Pancreas (tissue), 10 donors: ENCODE measurements around the gene BLOC1S4. TPM values are rescaled to one million over a fixed set of nuclear protein-coding genes. Genes with fewer than 3 reads are reported as not detected.
A peak's percentile ranks its signal among the peaks of the same experiment; 100 is the strongest.
"Not testable (repeated sequence)": the region's sequence is repeated elsewhere in the genome, so short reads cannot be mapped to it uniquely, and the experiment has no call there.

Experiments used
- ATAC-seq, 4 donors: fragments of 200-7000 bp; cut with Tn5 transposase; one replicate each; pipeline versions ENCODE4 v1.8.0 to v1.9.1; 2020; ENCODE audit warnings: mild to moderate bottlenecking in 4 of 4, moderate library complexity in 4 of 4
- DNase-seq, 6 donors: peaks; one replicate each; pipeline ENCODE4 v3.0.0-alpha.2; 2020
- FAIRE-seq: peaks from 2 replicates; lab custom pipeline; 2012; peaks lifted over from hg19 to GRCh38; lab: Jason Lieb, UNC
- H3K27ac ChIP-seq, 4 donors: fragments of 200-600 bp; sonication (generic); 1 replicate in 3 of 4; 2 replicates in 1 of 4; pipeline versions ENCODE4 v1.5.0 to v1.8.0; 2020
- H3K27me3 ChIP-seq, 4 donors: fragments of 200-600 bp; one replicate each; pipeline ENCODE4 v1.8.0; 2021
- H3K36me3 ChIP-seq, 3 donors: fragments of 200-600 bp; sonication (generic) in 1 of 3; one replicate each; pipeline versions ENCODE4 v1.5.0 to v1.8.0; 2020 to 2021
- H3K4me1 ChIP-seq, 3 donors: fragments of 200-600 bp; one replicate each; pipeline ENCODE4 v1.8.0; 2021
- H3K4me3 ChIP-seq, 4 donors: fragments of 200-600 bp; sonication (generic) in 2 of 4; one replicate each; pipeline versions ENCODE4 v1.5.0 to v1.8.0; 2020 to 2021
- H3K9me3 ChIP-seq, 4 donors: fragments of 200-600 bp; one replicate each; pipeline ENCODE4 v1.8.0; 2021
- CTCF ChIP-seq, 4 donors: fragments of 200-600 bp; sonication (generic) in 3 of 4; IDR thresholded peaks; one replicate each; pipeline versions ENCODE4 v1.5.0 to v1.8.0; 2021; ENCODE audit warnings: antibody characterized with exemption in 4 of 4
- WGBS, 2 donors: extraction: QIAGEN DNeasy Blood & Tissue Kit; methylation state at CpG; one replicate each; pipeline ENCODE4 v1.1.7; 2013; 5-methylcytosine and 5-hydroxymethylcytosine counted together
- intact Hi-C, 3 donors: fragments of 100-400 bp; cut with DNase I; formaldehyde crosslinking; loops; one replicate each; pipeline versions ENCODE4 v1.11.1 to v1.14.2; 2022
- polyA plus RNA-seq, 2 donors: library from polyadenylated mRNA; stranded (reverse); fragments of 200-250 nt; gene quantifications; one replicate each; pipeline ENCODE4 v1.2.3, GENCODE V29; 2013
- total RNA-seq, 6 donors: library from RNA; stranded (reverse); fragmentation: NEBNext Ultra II Directional in 4 of 6; extraction: Animal tissue kit (Norgen Biotek cat#: 25700) in 4 of 6; gene quantifications; one replicate each; pipeline versions ENCODE4 v1.2.1 to v1.2.4, GENCODE V29; 2021 to 2023
- donor health status: healthy with polysubstance abuse.
- donor health status: DM: no; HTN: no; CAD: no; lungs with moderate emphysema.
- donor health status: DM: no; HTN: no; CAD: no.
- donor health status: control.
- donor health status: control.
- donor health status: Bipolar disorder and iron deficiency.
- donor health status: DM: yes; HTN: yes; CAD: no.
- donor health status: DM: no; HTN: no; CAD: no.
- donor health status: DM: no; HTN: no; CAD: no.
- donor health status: DM: yes; HTN: yes; CAD: no.

The BLOC1S4 gene, protein sequence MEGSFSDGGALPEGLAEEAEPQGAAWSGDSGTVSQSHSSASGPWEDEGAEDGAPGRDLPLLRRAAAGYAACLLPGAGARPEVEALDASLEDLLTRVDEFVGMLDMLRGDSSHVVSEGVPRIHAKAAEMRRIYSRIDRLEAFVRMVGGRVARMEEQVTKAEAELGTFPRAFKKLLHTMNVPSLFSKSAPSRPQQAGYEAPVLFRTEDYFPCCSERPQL
- 1 to 10 TPM; 3.7 to 7.1 (median 5.1) TPM for total RNA-seq
- 1 to 10 TPM; 3.3 to 8.4 TPM for polyA plus RNA-seq

DNA sequence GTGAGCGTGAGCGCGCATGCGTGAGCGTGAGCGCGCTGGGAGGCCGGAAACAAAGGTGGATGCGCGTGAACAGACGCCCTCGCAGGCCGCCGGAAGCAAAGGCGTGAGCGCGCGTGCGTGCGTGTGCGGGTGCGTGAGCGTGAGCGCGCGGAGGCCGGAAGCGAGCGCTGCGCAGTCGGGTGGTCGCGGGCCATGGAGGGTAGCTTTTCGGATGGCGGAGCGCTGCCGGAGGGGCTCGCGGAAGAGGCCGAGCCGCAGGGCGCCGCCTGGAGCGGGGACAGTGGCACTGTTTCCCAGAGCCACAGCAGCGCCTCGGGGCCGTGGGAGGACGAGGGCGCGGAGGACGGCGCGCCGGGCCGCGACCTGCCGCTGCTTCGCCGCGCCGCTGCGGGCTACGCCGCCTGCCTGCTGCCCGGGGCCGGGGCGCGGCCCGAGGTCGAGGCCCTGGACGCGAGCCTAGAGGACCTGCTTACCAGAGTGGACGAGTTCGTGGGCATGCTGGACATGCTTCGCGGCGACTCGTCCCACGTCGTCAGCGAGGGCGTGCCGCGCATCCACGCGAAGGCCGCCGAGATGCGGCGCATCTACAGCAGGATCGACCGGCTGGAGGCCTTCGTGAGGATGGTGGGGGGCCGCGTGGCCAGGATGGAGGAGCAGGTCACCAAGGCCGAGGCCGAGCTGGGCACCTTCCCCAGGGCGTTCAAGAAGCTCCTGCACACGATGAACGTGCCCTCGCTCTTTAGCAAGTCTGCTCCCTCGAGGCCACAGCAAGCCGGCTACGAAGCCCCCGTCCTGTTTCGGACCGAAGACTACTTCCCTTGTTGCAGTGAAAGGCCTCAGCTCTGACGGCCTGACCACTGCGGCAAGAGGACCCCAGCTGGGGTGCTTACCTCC lies at the start of gene BLOC1S4:
Gene BLOC1S4, plus strand, starts transcription at position 157 of the 894 bp plus-strand sequence. Its CDS starts 36 bp downstream, at position 193.
- FAIRE-seq (no peak), DNase-seq (peak; percentile 84 to 95 (median 88)), ATAC-seq (peak; percentile 95 to 97 (median 96))
- Histone ChIP-seq H3K9me3 (no peaks in the 10 kb centered on the region), H3K4me3 (peak within 1 kb of the TSS; percentile 66 to 93 (median 80)), H3K36me3 (no peaks in the 10 kb centered on the region), H3K27me3 (no peaks in the 10 kb centered on the region), H3K27ac (peak within 1 kb of the TSS; percentile 83 to 91 (median 86)), H3K4me1 (peaks cover 0 to 16% (median 10%) of the 10 kb centered on the region in 3 donors)
- intact Hi-C loops: no loop called here
- WGBS, 2 donors: 0% methylated on average over 109 of the region's 109 CpGs
- no peak for TF ChIP-seq CTCF (IDR thresholded peaks at IDR 0.05)

DNA sequence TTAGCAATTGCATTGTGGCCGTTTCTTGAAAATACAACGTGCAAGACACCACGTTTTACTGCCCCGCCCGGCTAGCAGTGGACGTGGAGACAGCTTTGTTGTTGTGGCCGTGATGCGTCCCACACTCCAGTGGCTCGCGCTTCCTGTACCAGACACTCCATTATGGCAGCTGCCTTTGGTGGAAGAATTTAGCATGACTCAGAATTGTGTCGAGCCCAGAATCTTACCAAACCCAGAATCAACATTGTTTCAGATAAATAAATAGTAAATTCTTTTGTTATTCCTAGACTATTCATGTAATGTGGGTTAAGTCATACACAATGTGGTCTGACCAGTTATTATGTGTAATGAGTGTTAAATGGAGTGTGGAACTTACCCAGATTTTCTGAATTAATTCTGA lies 47.6 kb upstream of the BLOC1S4 start:
- H3K36me3 ChIP-seq: no peaks in the 10 kb centered on the region
- intact Hi-C loops: no loop called here
- H3K9me3 ChIP-seq: no peaks in the 10 kb centered on the region
- DNase-seq (no peak), FAIRE-seq (no peak), ATAC-seq (no peak)
- TF ChIP-seq CTCF (IDR thresholded peaks at IDR 0.05): no peak
- no peaks in the 10 kb centered on the region for H3K4me1 ChIP-seq
- no peaks in the 10 kb centered on the region for H3K27me3 ChIP-seq
- WGBS, 2 donors: 84 to 91% methylated on average over 11 of the region's 11 CpGs
- no peak overlapping the region for H3K4me3 ChIP-seq
- no peak overlapping the region for H3K27ac ChIP-seq

DNA sequence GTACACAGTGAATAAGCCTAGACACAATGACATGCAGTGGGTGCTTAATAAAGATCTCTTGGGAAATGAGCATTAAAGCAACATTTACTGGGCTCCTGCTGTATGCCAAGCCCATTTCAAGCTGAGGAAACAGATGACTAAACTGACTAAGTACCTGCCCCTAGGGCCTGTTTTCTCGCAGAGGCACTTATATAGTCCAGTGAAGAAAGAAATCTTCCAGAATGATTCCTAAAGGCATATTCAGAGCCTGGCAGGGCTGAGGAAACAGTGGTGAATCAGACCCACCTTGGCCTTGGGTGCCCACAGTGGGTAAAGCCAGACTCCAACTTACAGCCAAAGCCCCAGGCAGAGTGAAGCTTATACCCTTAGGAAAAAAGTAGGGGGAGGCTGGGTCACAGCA lies 44.3 kb upstream of the BLOC1S4 start:
- no peaks in the 10 kb centered on the region for H3K9me3 ChIP-seq
- no peak overlapping the region for H3K27ac ChIP-seq
- intact Hi-C loops: no loop called here
- H3K4me1 ChIP-seq: peaks cover 8 to 22% (median 18%) of the 10 kb centered on the region in 3 donors
- no peak for ATAC-seq
- no peak for DNase-seq
- no peak for FAIRE-seq
- no peak overlapping the region for H3K4me3 ChIP-seq
- 86 to 90% methylated on average over 1 of the region's 1 CpG for WGBS, 2 donors
- TF ChIP-seq CTCF (IDR thresholded peaks at IDR 0.05): no peak
- no peaks in the 10 kb centered on the region for H3K27me3 ChIP-seq
- H3K36me3 ChIP-seq: no peaks in the 10 kb centered on the region

DNA sequence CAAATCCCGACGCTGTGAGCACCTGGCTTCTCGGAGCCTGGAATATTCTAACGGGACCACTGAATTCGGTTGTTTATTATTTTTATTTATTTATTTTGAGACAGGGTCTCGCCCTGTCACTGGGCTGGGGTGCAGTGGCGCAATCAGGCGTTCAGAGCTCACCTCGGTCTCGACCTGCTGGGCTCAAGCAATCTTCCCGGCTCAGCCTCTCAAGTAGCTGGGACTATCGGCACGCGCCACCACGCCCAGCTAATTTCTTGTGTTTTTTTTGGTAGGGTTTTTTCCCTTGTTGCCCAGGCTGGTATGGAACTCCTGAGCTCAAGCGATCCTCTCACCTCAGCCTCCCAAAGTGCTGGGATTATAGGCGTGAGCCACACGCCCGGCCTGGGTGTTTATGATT lies 43.8 kb upstream of the BLOC1S4 start:
- no peak for TF ChIP-seq CTCF (IDR thresholded peaks at IDR 0.05)
- no peak overlapping the region for H3K4me3 ChIP-seq
- no peak for FAIRE-seq
- no peaks in the 10 kb centered on the region for H3K27me3 ChIP-seq
- intact Hi-C loops: no loop called here
- peaks cover 8 to 24% (median 18%) of the 10 kb centered on the region in 3 donors for H3K4me1 ChIP-seq
- WGBS, 2 donors: 95 to 98% methylated on average over 19 of the region's 19 CpGs
- no peak for ATAC-seq
- no peak overlapping the region for H3K27ac ChIP-seq
- no peaks in the 10 kb centered on the region for H3K36me3 ChIP-seq
- H3K9me3 ChIP-seq: no peaks in the 10 kb centered on the region
- DNase-seq: no peak

DNA sequence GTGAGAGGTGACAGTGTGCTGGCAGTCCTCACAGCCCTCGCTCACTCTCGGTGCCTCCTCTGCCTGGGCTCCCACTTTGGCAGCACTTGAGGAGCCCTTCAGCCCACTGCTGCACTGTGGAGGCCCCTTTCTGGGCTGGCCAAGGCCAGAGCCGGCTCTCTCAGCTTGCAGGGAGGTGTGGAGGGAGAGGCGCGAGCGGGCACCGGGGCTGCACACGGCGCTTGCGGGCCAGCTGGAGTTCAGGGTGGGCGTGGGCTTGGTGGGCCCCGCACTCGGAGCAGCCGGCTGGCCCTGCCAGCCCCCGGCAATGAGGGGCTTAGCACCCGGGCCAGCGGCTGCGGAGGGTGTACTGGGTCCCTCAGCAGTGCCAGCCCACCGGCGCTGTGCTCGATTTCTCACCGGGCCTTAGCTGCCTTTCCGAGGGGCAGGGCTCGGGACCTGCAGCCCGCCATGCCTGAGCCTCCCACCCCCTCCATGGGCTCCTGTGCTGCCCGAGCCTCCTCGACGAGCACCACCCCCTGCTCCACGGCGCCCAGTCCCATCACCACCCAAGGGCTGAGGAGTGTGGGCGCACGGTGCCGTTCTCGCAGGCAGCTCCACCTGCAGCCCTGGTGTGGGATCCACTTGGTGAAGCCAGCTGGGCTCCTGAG lies 43.3 kb upstream of the BLOC1S4 start:
- H3K27me3 ChIP-seq, DNase-seq, H3K36me3 ChIP-seq, intact Hi-C loops, ATAC-seq, H3K27ac ChIP-seq, H3K9me3 ChIP-seq, FAIRE-seq: not testable (repeated sequence)
- H3K4me1 ChIP-seq: peaks cover 8 to 24% (median 18%) of the 10 kb centered on the region in 3 donors
- peak overlapping the region in 1 of 4 donors; percentile 80 for H3K4me3 ChIP-seq
- 97 to 99% methylated on average over 26 to 34 of the region's 34 CpGs for WGBS, 2 donors

GRCh38 chr4:6673191-6673659 lies 42.7 kb upstream of the BLOC1S4 start:
- Histone ChIP-seq H3K27ac (peak overlapping the region in 3 of 4 donors; percentile 69 to 78 (median 73)), H3K4me1 (peaks cover 8 to 24% (median 18%) of the 10 kb centered on the region in 3 donors), H3K4me3 (peak overlapping the region; percentile 38 to 80 (median 70))
- peak in 3 of 4 donors; percentile 14 to 37 (median 19) for ATAC-seq
- WGBS, 2 donors: 30 to 52% methylated on average over 14 of the region's 14 CpGs
- intact Hi-C loops, H3K36me3 ChIP-seq, DNase-seq, H3K27me3 ChIP-seq, H3K9me3 ChIP-seq, FAIRE-seq: not testable (repeated sequence)
